HT-29 (cell line): ENCODE measurements around the gene HMG20A. TPM values are rescaled to one million over a fixed set of nuclear protein-coding genes. Genes with fewer than 3 reads are reported as not detected.
"Not testable (repeated sequence)": the region's sequence is repeated elsewhere in the genome, so short reads cannot be mapped to it uniquely, and the experiment has no call there.

ENCODE experiments used
- DNase-seq: peaks from one replicate; pipeline ENCODE4 v3.0.0-alpha.2; 2015; ENCODE audit warnings: low spot score
- total RNA-seq: library from RNA; depleted of rRNA; stranded (reverse); fragments of >200 nt; shearing (Covaris generic); gene quantifications from 2 replicates; pipeline ENCODE4 v1.2.3, GENCODE V29; 2014

HMG20A gene
- total RNA-seq, 1 experiment from 2014 or later, result 22.4 TPM

DNA sequence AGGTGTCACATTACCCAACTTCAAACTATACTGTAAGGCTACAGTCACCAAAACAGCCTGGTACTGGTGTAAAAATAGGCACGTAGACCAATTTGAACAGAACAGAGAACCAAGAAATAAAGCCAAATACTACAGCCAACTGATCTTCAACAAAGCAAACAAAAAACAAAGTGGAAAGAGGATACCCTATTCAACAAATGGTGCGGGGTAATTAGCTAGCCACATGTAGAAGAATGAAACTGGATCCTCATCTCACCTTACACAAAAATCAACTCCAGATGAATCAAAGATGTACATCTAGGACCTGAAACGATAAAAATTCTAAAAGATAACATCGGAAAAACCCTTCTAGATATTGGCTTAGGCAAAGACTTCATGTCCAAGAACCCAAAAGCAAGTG, 13.8 kb upstream of the HMG20A start:
- no peak for DNase-seq

DNA sequence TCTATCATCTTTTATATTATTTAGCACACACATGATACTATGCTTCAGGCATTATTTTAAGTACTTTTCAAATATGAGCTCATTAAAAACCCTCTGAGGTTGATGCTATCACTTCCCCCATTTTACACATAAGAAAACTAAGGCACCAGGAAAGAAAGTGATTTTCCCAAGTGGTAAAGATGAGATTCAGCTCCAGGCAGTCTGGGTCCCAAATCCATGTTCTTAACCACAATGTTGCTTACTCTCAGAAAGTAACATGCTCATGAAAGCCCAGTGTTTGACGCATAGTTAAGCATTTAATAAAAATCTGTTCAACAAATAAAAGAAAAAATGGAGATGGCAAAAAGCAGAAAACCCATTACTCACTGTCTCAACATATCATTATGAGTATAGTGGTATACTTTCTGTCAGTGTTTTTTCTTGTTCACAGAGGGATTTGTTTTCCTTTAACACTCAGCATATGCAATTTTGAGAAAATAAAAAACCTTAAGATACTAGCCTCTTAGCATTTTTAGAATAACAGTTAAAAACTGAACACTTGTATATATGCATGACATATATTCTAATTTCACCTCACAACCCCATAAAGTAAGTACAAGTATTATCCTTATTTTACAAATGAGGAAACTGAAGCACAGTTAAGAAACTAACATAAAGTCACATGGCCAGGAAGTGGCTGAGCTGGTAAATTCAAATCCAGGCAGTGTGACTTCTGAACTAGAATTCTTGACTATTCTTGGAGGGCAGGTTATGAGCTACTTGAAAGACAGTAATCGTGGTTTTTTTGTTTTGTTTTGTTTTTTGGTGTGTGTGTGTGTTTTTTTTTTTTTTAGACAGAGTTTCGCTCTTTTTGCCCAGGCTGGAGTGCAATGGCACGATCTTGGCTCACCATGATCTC, 11.2 kb upstream of the HMG20A start:
- DNase-seq, result no peak

DNA sequence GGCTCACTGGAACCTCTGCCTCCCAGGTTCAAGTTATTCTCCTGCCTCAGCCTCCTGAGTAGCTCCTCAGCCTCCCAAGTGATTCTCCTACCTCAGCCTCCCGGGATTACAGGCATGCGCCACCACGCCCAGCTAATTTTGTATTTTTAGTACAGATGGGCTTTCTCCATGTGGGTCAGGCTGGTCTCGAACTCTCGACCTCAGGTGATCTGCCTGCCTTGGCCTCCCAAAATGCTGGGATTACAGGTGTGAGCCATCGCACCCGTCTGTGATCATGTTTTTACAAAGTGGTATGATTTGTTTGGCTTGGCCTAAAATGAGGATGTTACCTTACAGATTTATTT, 10.6 kb upstream of the HMG20A start:
- DNase-seq, result not testable (repeated sequence)

DNA sequence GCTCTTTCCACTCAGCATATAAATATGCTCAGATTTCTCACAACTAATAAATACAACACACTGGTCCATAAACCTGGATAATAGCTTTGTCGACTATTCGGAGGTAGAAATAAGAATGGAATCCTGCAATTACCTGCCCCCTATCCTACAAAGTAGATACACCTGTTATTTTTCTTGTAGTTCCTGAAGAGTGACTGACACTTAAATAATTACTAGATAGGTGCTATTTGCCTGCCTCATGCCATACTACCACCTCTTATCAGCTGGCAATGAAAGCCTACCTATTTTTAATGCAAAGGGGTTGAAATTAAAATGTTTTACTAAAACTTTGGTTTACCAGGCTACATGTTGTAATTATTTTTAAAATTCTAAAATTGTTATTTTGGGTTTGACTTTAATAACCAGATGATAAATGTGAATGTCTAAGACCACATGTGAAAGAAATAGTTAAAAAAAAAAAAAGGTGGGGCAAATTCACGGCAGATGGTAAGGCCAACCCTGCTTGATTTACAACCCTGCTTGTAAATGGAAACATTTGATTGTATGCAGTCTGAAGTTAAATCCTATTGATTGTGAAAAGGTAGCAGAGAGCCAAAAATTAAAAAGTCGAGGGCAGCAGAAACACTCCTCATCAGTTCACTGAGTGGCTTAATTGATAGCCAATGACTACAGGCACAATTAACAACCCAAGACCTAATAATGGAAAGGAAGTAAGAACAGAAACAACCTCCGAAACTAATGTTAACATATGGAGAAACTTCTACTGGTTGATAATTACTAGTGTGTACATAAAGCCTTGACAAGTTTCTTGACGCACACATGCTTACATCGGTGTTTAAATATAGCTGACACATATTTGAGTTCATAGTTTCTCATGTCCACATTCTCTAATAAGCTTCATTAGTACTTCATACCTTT, 9.7 kb upstream of the HMG20A start:
- DNase-seq, result no peak

DNA sequence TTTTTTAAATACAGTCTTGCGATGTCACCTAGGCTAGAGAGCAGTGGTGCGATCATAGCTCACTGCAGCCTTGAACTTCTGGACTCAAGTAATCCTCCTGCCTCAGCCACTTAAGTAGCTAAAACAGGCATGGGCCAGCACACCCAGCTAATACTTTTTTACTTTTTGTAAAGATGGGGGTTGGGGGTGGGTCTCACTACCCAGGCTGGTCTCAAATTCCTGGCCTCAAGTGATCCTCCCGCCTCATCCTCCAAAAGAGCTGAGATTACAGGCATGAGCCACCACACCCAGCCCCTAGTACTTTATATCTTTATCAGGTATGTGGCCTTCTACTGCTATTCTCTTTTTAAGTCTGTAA, 9.1 kb upstream of the HMG20A start:
- DNase-seq, result no peak

DNA sequence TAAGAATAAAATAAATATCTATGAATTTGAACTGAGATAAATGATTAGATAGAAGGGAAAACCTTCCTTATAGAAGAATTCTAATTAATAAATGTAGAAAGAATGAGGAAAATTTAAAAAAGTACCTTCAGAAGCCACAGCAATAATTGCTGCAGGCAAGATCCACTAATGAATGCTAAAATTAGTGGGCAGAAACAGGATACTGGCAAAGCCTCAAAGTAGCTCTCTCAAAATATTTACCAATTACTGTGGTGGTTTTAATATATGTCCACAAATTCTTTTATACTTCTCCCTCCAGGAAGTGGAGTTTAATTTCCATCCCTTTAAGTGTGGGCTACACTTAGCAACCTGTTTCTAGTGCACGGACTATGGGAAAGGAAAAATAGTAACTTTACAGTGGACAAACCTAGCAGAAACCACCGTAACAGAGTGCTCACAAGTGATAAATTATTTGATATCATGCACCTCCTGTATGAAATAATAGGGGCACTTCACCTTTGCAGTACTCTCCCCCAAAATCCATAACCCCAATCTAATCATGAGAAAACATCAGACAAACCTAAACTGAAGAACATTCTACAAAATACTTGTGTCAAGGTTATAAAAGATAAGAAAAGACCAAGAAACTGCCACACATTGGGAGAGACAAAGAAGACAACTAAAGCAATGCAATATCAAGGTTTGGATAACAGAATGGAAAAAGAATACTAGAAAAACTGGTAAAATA, 7.6 kb upstream of the HMG20A start:
- no peak for DNase-seq

DNA sequence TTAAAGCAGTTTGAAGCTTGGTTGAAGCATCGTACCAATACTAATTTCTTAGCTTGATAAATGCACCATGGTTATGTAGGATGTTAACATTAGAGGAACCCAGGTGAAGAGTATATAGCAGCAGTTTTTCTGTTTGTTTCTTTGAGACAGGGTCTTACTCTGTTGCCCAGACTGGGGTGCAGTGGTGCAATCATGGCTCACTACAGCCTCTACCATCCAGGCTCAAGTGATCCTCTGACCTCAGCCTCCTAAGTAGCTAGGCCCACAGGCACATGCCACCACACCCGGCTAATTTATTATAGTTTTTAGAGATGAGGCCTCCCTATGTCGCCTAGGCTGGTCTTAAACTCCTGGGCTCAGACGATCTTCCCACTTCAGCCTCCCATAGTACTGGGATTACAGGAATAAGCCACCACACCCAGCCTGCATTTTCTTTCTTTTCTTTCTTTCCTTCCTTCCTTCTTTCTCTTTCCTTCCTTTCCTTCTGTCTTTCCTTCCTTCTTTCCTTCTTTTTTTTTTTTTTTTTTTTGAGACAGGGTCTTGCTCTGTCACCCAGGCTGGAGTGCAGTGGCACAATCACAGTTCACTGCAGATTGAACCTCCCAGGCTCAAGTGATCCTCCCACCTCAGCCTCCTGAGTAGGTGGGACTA, 6.9 kb upstream of the HMG20A start:
- DNase-seq, result no peak

DNA sequence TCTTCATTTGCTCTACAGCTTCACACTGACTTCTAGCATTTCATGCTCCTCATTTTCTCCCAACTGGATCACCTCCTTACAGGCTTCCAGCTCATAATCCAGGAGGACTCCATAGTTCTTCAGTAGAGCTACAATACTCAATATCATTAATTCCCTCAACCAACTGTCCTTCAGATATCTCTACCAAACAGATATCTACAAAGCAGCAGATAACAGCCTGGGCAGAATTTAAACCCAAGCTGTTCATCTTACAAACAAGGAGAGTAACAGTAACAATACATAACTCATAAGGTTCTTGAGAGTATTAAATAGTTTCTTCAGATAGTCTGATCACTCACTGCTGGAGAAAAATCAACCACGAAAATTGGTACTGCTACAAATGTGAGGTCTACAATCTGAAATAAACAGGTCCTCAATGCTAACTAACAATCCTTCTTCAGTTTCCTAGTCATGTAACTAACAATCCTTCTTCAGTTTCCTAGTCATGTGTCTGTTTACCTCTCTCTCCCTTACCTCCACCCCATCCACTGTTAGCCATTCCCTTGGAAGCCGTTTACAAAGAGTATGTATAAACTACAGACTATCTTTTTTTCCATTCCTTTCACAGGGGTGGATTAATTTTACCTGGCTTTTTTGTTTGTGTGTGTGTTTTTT, 5.8 kb upstream of the HMG20A start:
- DNase-seq, result no peak

DNA sequence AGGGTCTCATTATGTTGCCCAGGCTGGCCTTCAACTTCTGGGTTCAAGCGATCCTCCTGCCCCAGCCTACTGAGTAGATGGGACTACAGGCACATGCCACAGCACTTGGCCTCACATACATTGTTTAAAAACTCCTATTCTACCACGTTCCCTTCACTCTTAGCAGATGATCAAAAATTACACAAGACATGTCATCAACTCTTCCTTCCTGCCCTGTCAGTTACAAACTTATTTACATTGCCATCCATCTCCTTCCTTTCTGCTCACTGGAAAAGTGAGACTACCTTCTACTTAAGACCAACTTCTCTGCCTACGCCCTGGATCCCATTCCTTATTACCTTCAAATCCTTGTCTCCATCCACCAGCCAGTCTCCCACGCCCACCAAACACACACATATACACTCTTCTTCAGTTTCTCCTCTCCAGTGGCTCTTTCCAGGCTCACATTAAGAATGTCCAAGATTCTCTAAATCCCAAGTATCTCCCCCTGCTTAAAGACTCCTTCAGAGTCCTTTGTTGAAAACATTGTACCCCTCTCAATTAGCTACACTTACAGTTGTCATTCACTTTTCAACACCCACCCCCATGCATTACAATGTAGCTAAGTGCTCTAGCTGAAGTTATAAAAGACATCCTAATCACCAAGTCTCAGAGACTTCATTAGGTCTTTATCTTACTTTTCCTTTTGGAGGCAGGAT, 5.1 kb upstream of the HMG20A start:
- no peak for DNase-seq

DNA sequence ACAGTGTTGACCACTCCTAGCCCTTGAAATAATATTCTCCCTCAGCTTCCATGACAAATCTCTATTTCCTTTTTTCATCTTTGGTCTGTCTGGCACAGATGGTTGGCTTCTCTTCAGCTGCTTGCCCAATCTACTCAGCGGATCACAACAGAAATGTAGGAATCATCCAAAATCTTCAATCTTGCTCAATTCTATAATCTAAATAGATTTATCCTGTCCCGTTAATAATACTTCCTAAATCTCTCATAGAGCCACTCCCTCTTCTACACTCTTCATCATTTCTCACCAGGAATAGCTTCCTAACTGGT, 4.6 kb upstream of the HMG20A start:
- no peak for DNase-seq

DNA sequence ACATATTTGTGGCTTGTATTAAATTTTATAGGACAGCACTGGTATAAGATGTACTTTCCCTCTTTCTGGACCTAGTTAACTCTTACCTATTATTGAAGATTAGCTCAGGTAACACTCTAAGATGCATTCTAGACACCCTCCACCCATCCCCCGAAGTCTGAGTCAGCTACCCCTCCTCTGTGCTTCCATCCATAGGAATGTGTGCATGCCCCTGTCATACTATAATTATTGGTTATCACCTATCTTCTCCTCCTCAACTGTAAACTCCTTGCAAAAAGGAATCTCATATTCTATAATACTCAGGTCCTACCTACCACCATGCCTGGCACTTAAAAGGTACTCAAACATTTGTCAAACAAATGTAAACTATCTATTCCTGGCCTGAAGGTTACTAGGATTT, 3.7 kb upstream of the HMG20A start:
- DNase-seq, result no peak

DNA sequence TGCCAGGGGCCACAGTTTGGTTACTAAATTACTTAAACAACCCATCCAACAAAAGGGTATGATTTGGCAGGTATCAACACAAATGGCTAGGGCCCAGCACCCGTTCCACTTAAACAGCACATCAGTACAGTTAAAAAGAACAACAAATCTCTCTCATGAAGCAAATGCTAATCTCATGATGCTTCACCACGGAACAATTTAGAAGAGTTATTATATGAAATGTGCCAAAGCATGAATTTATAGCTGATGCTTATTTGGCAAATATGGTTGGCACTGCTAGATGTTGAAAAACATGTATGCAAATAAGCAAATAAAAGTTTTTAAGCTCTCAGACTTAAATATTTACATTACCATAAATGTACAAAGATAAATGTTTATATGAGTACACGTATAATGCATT, 3.1 kb upstream of the HMG20A start:
- no peak for DNase-seq

DNA sequence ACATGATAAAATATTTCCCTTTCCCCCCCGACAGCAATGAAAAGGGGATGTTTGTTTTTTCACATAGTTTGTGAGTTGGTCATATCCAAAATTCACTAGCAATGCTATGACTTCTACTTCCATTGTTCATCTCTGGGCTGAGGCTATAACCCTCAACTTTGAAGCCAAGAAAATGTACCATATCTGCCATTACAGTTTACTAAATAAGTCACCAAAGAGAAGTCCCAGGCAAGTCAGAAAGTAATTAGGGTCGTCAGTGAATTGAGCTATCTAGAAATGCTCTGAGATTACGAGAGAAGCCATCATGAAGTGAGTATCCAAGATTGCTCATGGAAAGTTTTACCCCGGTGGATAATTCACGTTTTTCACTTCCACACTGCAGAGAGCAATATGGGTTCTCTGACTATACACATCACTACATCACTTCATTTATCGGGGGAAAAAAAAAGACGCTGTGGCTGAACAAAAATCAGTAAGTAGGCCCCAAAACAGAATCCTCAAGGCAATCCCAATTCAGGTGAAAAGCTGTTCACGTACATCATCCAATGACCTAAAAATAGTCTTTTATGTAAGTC, 2.2 kb upstream of the HMG20A start:
- DNase-seq, result peak; percentile 19

DNA sequence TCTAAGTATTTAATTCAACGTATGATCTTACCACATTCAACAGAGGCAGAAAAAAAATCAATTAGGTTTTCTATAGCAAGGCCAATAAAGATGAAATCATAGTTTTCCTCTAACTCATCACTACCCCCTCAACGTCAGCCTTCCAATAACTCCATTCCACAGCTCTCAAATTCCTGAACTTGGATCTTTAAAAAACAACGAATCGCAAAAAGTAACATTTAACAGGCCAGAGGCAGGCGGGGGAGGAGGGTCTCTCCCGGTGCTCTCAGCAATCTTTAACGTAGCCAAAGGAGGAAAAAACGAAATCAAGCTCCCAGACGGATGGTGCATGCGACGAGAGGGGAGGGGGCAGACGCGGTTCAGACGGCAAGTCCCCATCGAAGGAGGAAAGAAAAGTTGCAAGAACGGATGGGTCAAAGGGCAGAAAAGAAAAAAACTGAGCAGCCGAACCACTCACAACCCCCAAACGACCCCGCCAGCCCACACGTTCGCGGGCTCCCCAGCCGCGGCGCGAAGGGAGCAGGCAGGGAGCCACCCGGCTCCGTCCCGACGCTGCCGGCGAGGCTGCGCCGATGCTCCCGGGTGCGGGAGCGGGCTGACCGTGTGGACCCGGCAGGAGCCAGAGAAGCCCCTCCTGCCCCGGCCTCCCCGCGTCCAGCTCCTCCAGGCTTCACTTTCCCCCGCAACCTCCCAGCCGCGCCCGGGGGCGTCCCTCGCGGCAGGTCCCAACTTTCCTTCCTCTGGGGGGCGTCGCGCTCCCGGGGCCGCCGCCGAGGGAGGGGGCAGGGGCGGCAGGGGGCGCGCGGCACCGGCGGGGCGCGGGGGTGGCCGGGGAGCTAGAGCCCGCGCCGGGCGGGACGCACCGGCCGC, 1.5 kb upstream of the HMG20A start:
- peak; percentile 38 for DNase-seq

DNA sequence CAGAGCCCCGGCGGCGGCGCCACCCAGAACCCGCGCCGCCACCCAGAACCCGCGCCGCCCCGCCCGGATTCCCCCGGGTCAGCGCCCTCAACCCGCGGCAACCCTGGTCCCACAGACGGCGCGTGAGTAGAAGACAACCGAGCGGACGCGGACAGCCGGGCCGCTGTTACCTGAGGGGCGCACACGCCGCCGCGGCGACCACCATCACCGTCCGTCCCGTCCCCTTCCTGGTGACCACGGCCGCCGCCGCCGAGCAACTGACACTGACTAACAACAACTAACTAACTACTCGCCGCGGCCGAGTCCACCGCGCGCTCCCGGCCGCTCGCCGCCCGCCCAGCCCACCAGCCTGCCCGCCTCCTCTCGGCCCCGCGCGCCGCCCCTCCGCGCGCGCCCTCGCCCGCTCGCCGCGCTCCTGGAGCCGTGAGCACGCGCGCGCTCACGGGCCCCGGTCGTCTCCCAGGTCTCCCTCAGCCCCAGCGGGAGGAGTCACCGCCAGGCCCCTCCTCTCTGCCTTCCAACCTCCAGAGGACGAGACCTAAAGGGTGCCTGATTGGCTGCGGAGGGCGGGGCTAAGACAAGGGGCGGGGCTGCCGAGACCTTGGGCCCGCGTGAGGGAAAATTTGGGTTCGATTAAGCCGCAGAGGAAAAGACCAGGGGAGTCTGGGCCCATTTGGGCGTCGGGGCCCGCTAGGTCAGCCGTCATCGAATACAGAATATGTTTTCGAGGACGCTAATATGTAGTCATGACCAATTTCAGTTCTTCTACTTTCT, 665 bp upstream of the HMG20A start, which contains the start of gene PEAK1:
TSS of gene PEAK1 (minus strand) at position 269 of the 774 bp plus-strand sequence. CDS start 238,178 bp downstream, outside the sequence.
- DNase-seq, result peak; percentile 100

DNA sequence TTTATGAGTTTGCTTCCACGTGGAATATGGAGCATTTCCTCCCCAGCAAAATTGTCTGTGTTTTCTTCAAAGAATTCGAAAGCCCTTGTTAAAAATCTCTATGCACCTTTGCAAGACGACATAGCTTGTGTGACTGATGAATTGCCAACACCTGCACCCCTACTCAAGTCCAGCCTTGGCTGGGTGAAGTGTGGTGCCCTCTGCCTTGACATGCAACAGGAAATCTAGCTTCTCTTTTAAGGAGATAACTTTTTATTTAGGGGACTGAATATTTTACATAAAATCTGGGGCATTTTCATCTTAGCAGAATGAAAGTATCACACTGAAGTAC, 647 bp downstream of the HMG20A start:
- DNase-seq, result peak; percentile 54

DNA sequence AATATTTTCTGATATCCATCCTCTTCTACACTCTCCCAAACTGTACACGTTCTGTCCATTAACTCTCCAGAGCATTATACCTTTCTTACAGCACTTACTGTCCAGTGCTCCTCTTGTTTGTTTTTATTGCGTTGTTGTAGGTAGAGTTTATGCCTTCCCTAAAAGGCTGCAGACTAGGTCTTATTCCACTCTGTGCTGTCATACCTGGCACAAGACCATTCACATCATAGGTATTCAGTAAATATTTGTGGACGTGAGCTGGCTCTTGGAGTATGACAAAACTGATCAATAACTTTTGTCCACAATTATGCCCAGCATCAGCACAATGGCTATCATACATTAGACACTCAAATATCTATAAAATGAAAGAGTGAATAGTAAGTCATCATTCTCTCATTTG, 4.4 kb downstream of the HMG20A start:
- no peak for DNase-seq

DNA sequence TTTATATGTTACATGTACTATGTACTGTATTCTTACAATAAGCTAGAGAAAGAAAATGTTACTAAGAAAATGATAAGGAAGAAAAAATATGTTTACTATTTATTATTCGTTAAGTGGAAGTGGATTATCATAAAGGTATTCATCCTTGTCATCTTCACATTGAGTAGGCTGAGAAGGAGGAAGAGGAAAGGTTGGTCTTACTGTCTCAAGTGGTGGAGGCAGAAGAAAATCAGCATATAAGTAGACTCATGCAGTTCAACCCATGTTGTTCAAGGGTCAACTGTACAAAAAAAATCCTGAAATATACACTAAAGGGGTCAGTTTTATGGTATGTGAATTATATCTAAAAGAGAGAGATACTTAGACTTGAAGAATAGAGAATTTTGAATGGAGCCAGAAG, 5.7 kb downstream of the HMG20A start:
- DNase-seq, result no peak
